Suprapubic skin (tissue), 4 donors: ENCODE results near the gene CXCR3. TPM values are rescaled to one million over a fixed set of nuclear protein-coding genes. Genes with fewer than 3 reads are reported as not detected.

Experiments
- DNase-seq, 2 donors: peaks; one replicate each; pipeline ENCODE4 v3.0.0-alpha.2; 2019; ENCODE audit warnings: low spot score in 2 of 2
- H3K27ac ChIP-seq: fragments of 200-600 bp; sonication (generic); one replicate; pipeline ENCODE4 v1.5.1; 2019
- H3K27me3 ChIP-seq: fragments of 200-600 bp; sonication (generic); one replicate; pipeline ENCODE4 v1.5.1; 2019
- H3K36me3 ChIP-seq: fragments of 200-600 bp; sonication (generic); one replicate; pipeline ENCODE4 v1.5.1; 2019
- H3K4me1 ChIP-seq: fragments of 200-600 bp; sonication (generic); one replicate; pipeline ENCODE4 v1.5.1; 2019
- H3K4me3 ChIP-seq: fragments of 200-600 bp; sonication (generic); one replicate; pipeline ENCODE4 v1.5.1; 2019; ENCODE audit warnings: mild to moderate bottlenecking
- H3K9me3 ChIP-seq: fragments of 200-600 bp; sonication (generic); one replicate; pipeline ENCODE4 v1.5.1; 2019
- CTCF ChIP-seq, 2 donors: fragments of 200-600 bp in 1 of 2; fragments of 450-650 bp in 1 of 2; sonication (generic) in 1 of 2; IDR thresholded peaks; one replicate each; pipeline ENCODE4 v1.5.1; 2016 to 2019; ENCODE audit warnings: antibody characterized with exemption in 2 of 2, mild to moderate bottlenecking in 1 of 2, moderate library complexity in 1 of 2
- EP300 ChIP-seq: sonication (generic); formaldehyde crosslinking; IDR thresholded peaks from one replicate; pipeline ENCODE4 v1.6.1; 2017; ENCODE audit warnings: antibody characterized with exemption
- POLR2A ChIP-seq, 2 donors: fragments of 450-650 bp; IDR thresholded peaks; one replicate each; pipeline ENCODE4 v1.6.1; 2017; ENCODE audit warnings: antibody characterized with exemption in 2 of 2, mild to moderate bottlenecking in 2 of 2, moderate library complexity in 2 of 2
- POLR2AphosphoS5 ChIP-seq, 3 donors: sonication (generic); formaldehyde crosslinking; IDR thresholded peaks; one replicate each; pipeline ENCODE4 v1.6.1; 2017; ENCODE audit warnings: antibody characterized with exemption in 3 of 3
- WGBS: methylation state at CpG from one replicate; pipeline ENCODE4 v1.1.5; 2018; 5-methylcytosine and 5-hydroxymethylcytosine counted together
- total RNA-seq, 4 donors: library from RNA; depleted of rRNA; stranded (reverse); fragments of >200 nt; gene quantifications; one replicate each; pipeline ENCODE4 v1.1.0, GENCODE V29; 2016

The CXCR3 gene
- total RNA-seq = under 1 TPM in 2 of 4 donors, not detected in 2; 0.29 to 0.30 TPM

- Histone ChIP-seq H3K27ac (no peak within 1 kb of the TSS), H3K9me3 (no peaks in the 10 kb centered on the region), H3K4me3 (no peak within 1 kb of the TSS), H3K4me1 (peaks cover 12% of the 10 kb centered on the region), H3K27me3 (no peaks in the 10 kb centered on the region), H3K36me3 (peaks cover 7% of the 10 kb centered on the region)
- no peak for DNase-seq
- 70% methylated on average over 2 of the region's 4 CpGs for WGBS
- TF ChIP-seq POLR2AphosphoS5 (IDR thresholded peaks at IDR 0.05) (no peak), CTCF (IDR thresholded peaks at IDR 0.05) (no peak), POLR2A (IDR thresholded peaks at IDR 0.05) (no peak), EP300 (no peak)
These were observed at the start of gene CXCR3 for GRCh38 chrX:71618303-71618721. CXCR3 (minus strand) TSS chrX:71618511; CDS start chrX:71618449, 62 bp downstream.

- no peak for DNase-seq
- peaks cover 3% of the 10 kb centered on the region for H3K4me1 ChIP-seq
- no peaks in the 10 kb centered on the region for H3K36me3 ChIP-seq
- no peak for TF ChIP-seq CTCF (IDR thresholded peaks at IDR 0.05)
- TF ChIP-seq POLR2AphosphoS5 (IDR thresholded peaks at IDR 0.05) = no peak
- TF ChIP-seq POLR2A (IDR thresholded peaks at IDR 0.05) = no peak
- no peak for TF ChIP-seq EP300
- no peak within 1 kb of the TSS for H3K27ac ChIP-seq
- H3K9me3 ChIP-seq = no peaks in the 10 kb centered on the region
- H3K4me3 ChIP-seq = no peak within 1 kb of the TSS
- H3K27me3 ChIP-seq = no peaks in the 10 kb centered on the region
- WGBS = 93% methylated on average over 43 of the region's 50 CpGs
These were observed 49.3 kb upstream of the CXCR3 start, which contains the start of gene LOC101059915 for GRCh38 chrX:71667328-71668247. LOC101059915 (plus strand) TSS chrX:71667546.

GRCh38 chrX:71666240-71667223 lies 48.2 kb upstream of the CXCR3 start:
- WGBS = 89% methylated on average over 46 of the region's 48 CpGs
- Histone ChIP-seq H3K27me3 (no peaks in the 10 kb centered on the region), H3K4me3 (no peak overlapping the region), H3K36me3 (no peaks in the 10 kb centered on the region), H3K27ac (no peak overlapping the region), H3K9me3 (no peaks in the 10 kb centered on the region), H3K4me1 (peaks cover 3% of the 10 kb centered on the region)
- DNase-seq = no peak
- TF ChIP-seq EP300 (no peak), POLR2AphosphoS5 (IDR thresholded peaks at IDR 0.05) (no peak), CTCF (IDR thresholded peaks at IDR 0.05) (no peak), POLR2A (IDR thresholded peaks at IDR 0.05) (no peak)

- H3K9me3 ChIP-seq = no peaks in the 10 kb centered on the region
- H3K4me3 ChIP-seq = no peak overlapping the region
- H3K4me1 ChIP-seq = peaks cover 3% of the 10 kb centered on the region
- TF ChIP-seq CTCF (IDR thresholded peaks at IDR 0.05) (no peak), EP300 (no peak), POLR2A (IDR thresholded peaks at IDR 0.05) (no peak), POLR2AphosphoS5 (IDR thresholded peaks at IDR 0.05) (no peak)
- no peaks in the 10 kb centered on the region for H3K27me3 ChIP-seq
- no peaks in the 10 kb centered on the region for H3K36me3 ChIP-seq
- no peak for DNase-seq
- no peak overlapping the region for H3K27ac ChIP-seq
- WGBS = 76% methylated on average over 8 of the region's 10 CpGs
These were observed 47.4 kb upstream of the CXCR3 start for GRCh38 chrX:71665747-71666146.
